GM18526 (cell line): ENCODE data around the gene SIK2.

Experiments used
- POLR2A ChIP-seq: IDR thresholded peaks from 3 replicates; pipeline ENCODE4 v1.6.1; 2011; ENCODE audit not compliant: insufficient read length; ENCODE audit errors: extremely low read depth

The SIK2 gene

DNA sequence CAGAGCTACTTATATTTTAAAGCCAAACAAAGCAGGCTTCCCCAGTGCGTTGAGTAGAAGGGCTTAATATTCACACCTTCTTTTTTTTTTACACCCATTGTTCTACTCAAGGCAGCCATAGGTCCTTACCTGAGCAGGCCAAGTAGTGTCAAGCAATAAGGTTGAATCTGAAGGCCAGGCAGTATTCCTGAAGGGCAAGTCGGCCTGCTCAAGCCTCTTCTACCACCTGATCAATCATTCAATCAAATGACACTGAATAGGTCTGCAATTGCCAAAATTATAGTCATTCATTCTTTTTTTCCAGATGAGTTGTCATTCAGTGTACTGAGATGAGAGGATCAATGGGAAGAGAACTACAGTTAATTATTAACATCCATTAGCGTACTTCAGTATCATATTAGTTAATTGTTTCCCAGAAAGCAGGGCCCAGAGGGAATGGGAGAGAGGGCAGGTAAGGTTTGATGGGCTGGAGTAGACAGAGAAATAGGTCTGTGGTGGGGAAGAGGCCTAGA lies 175.9 kb downstream of the SIK2 start:
- TF ChIP-seq POLR2A, result no peak

DNA sequence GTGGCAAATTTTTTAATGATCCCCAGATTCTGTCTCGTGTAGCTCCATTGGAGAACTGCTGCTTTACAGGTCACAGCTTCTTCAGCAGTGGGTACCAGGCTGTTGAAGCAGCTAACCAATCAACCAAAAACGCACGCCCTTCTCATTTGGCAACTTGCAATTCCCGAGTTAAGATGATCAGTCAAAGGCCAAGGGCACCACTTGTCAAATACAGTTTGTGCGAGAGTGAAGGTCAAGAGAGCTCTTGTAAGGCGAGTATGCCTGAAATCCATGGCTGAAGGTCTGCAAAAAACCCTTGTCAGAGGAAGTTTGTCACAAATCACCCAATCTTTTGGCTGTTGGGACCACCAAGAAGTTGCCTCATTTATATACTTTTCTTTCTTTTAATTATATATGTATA lies 176.9 kb downstream of the SIK2 start:
- TF ChIP-seq POLR2A, result no peak
